ENCODE data around the gene MLEC.
"Not testable (repeated sequence)": the region's sequence is repeated elsewhere in the genome, so short reads cannot be mapped to it uniquely, and the experiment has no call there.

MLEC gene

DNA sequence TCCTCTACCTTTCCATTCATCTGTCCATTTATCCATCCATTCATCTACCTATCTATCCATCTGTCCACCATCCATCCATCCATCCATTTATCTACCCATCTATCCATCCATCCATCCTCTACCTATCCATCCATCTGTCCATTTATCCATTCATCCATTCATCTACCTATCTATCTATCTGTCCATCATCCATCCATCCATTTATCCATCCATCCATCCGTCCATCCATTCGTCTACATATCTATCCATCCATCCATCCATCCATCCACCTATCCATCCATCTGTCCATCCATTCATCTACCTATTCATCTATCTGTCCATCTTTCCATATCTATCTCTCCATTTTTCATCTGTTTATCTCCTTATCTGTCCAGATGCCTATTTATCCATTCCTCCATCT, 25.5 kb upstream of the MLEC start:
- DNase-seq (ENCODE audit: extremely low read depth, low read depth): no peak
- TF ChIP-seq, protein P1, sequence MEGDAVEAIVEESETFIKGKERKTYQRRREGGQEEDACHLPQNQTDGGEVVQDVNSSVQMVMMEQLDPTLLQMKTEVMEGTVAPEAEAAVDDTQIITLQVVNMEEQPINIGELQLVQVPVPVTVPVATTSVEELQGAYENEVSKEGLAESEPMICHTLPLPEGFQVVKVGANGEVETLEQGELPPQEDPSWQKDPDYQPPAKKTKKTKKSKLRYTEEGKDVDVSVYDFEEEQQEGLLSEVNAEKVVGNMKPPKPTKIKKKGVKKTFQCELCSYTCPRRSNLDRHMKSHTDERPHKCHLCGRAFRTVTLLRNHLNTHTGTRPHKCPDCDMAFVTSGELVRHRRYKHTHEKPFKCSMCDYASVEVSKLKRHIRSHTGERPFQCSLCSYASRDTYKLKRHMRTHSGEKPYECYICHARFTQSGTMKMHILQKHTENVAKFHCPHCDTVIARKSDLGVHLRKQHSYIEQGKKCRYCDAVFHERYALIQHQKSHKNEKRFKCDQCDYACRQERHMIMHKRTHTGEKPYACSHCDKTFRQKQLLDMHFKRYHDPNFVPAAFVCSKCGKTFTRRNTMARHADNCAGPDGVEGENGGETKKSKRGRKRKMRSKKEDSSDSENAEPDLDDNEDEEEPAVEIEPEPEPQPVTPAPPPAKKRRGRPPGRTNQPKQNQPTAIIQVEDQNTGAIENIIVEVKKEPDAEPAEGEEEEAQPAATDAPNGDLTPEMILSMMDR (IDR thresholded peaks at IDR 0.05; ENCODE audit: low read depth, low read length, missing control alignments): no peak
- no peak overlapping the region for H3K4me3 ChIP-seq (replicated peaks; ENCODE audit: low read depth, low read length)

DNA sequence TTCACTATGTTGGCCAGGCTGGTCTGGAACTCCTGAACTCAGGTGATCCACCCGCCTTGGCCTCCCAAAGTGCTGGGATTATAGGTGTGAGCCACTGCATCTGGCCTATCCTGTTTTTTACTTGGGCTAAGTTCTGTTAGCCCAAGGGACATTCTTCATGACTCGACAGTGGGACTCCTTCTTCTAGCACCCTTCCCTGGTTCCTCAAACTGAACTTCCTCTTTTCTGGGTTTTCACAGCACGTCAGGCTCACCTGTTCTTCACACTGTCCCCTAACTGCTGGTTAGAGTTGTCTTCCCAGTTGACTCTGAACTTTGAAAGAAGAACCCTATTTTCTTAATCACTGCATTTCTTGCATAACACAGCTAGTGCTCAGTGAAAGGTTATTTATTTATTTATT, 24.1 kb upstream of the MLEC start:
- no peak for DNase-seq (ENCODE audit: extremely low read depth, low read depth)
- no peak overlapping the region for H3K4me3 ChIP-seq (replicated peaks; ENCODE audit: low read depth, low read length)
- TF ChIP-seq, protein P1 (IDR thresholded peaks at IDR 0.05; ENCODE audit: low read depth, low read length, missing control alignments): no peak

DNA sequence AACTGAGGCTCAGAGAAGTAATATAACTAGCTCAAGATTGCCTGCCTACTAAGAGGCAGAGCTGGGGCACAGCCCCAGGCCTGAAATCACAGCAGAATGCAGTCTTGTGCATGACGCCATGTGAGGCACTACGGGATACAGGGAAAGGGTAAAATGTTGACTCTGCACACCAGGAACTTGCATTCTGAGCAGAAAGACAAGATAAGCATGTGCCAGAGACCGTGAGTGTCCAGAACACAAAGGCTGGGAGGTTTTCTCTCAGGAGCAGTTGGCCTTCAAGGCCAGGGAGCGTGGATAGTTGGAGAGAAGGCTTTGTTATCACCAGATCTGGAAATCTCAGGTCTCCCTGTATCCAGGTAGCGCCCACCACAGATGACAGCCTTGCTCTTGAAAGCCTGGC, 23.2 kb upstream of the MLEC start:
- TF ChIP-seq, protein P1 (IDR thresholded peaks at IDR 0.05; ENCODE audit: low read depth, low read length, missing control alignments): no peak
- H3K4me3 ChIP-seq (replicated peaks; ENCODE audit: low read depth, low read length): no peak overlapping the region
- no peak for DNase-seq (ENCODE audit: extremely low read depth, low read depth)

DNA sequence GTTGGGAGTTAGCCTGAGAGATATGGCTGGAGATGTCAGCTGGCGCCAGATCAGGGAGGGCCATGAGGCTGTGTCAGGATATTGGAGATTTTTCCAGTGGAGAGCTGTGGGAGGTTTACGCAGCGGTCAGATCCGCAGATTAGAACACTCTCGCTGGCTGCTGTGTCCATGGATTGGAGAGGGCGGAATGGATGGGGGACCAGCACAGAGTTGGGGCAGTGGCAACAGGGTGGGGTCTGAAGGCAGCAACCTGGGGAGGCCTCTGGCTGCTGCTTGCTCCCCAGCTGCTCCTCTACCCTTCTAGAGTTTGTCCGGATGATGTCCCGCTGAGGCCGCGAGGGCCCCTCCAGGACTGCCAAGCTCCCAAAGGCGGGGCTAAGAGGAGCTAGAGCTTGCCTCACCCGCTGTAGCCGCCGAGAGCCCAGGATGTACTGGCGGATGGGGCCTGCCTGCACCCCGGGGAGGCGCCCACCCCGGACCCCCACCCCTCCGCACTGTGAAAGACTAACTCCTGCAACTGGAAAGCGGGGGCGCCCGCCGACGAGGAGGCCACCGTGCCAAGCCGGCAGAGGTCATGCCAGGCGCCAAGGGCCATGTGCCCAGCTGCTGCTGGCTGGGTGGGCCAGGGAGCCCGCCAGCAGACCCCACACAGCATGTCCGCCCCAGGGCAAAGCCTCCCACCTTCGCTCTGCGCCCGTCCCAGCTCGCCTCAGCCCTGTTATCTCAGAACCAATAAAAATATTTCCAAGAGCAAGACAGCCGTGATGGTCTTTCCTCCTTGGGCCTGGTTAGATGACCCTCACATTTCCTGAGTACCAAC, 20.2 kb upstream of the MLEC start:
- H3K4me3 ChIP-seq (replicated peaks; ENCODE audit: low read depth, low read length): no peak overlapping the region
- TF ChIP-seq, protein P1 (IDR thresholded peaks at IDR 0.05; ENCODE audit: low read depth, low read length, missing control alignments): no peak

DNA sequence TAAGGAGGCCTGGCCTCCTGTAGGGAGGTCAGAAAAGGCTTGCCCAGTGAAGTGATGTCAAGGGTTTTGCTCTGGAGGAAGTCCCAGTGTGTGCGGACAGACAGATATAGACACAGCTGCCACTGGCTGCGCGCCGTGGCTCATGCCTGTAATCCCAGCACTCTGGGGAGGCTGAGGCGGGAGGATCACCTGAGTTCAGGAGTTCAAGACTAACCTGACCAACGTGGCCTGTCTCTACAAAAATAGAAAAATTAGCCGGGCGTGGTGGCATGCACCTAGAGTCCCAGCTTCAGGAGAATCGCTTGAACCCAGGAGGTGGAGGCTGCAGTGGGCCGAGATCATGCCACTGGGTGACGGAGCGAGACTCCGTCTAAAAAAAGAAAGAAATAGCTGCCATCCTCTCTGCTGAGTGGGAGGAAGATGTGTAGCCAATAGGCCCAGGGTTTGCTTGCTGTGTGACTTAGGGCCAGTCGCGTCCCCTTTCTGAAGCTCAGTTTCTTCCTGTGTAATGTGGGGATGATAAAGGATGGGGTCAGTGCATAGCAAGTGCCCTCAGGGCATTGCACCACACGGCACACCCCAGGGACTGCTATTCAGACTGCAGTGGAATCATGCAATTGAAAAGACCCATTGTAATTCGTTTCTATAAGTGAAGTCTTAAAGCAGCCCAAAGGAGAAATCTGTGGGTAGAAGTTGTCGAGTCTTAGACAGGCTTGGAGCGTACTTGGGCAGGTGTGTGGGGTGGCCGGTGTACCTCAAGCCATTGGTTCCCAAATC, 18.7 kb upstream of the MLEC start:
- TF ChIP-seq, protein P1 (IDR thresholded peaks at IDR 0.05; ENCODE audit: low read depth, low read length, missing control alignments): no peak
- H3K4me3 ChIP-seq (replicated peaks; ENCODE audit: low read depth, low read length): no peak overlapping the region
- DNase-seq (ENCODE audit: extremely low read depth, low read depth): no peak

More for the DNA sequence above, 20.2 kb upstream of the MLEC start:
- no peak for DNase-seq (ENCODE audit: extremely low read depth, low read depth)

DNA sequence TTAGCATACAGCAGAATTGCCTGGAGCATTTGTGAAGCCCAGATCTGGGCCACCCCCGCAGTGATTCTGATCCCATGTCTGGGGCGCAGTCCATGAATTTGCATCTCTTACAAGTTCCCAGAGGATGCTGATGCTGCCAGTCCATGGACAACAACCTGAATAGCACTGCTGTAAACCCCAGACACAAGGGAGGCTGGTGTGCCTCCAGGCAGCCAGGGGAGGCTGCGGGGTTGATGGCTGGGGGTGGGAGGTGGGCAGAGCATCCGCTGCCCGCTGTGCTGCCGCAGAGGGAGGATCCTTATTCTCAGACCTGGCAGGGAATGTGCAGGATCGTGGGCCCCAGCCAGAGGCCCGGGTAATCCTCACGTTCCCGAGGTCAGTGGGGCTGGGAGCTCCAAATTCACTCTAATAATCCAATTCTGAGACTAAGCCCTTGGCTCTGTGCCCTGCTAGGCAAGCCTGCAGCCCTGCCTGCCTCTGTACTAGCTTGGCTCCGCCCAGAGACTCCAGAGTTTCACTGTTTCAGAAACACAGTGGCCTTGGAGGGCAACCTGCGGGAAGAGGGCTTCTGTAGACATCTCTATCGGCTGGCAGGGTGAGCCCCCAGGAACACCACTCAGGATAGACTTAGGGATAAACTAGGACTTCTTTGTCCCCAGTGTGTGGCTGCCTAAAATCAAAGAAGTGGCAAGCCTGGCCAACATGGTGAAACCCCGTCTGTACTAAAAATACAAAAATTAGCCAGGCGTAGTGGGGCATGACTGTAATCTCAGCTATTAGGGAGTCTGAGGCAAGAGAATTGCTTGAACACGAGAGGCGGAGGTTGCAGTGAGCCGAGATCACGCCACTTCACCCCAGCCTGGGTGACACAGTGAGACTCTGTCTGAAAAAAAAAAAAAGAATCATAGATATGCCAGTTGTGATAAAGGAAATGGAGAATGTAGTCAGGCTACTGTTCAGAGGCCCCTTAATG, 17.8 kb upstream of the MLEC start:
- no peak for DNase-seq (ENCODE audit: extremely low read depth, low read depth)
- no peak overlapping the region for H3K4me3 ChIP-seq (replicated peaks; ENCODE audit: low read depth, low read length)
- TF ChIP-seq, protein P1 (IDR thresholded peaks at IDR 0.05; ENCODE audit: low read depth, low read length, missing control alignments): no peak

DNA sequence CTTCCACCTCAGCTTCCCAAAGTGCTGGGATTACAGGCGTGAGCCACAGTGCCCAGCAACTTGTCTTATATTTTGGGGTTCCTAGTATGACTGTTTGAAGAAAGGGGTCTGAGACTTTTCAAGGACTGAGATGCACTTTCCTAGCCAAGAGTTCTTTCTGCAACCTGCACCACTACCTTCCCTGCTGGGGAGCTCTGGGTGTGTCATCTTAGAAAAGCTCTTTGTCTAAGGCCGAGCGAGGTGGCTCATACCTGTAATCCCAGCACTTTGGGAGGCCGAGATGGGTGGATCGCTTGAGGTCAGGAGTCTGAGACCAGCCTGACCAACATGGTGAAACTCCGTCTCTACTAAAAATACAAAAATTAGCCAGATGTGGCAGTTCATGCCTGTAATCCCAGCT, 16.7 kb upstream of the MLEC start:
- not testable (repeated sequence) for H3K4me3 ChIP-seq (replicated peaks; ENCODE audit: low read depth, low read length); DNase-seq (ENCODE audit: extremely low read depth, low read depth)
